ENCODE measurements around the gene IMPG1. TPM values are rescaled to one million over a fixed set of nuclear protein-coding genes. Genes with fewer than 3 reads are reported as not detected.

The IMPG1 gene
- total RNA-seq, result not detected

- Mint-ChIP-seq H3K4me3 (no peak within 1 kb of the TSS), H3K36me3 (no peaks in the 10 kb centered on the region), H3K27ac (no peak within 1 kb of the TSS), H3K27me3 (no peaks in the 10 kb centered on the region), H3K4me1 (no peaks in the 10 kb centered on the region), H3K9me3 (peaks cover 5% of the 10 kb centered on the region)
- no peak for DNase-seq
Observed at GRCh38 chr6:76072562-76072961, at the start of gene IMPG1. TSS of gene IMPG1 (minus strand) at chr6:76072662. CDS start at chr6:76072488, 174 bp downstream.

GRCh38 chr6:76120302-76120701, 47.8 kb upstream of the IMPG1 start:
- no peaks in the 10 kb centered on the region for H3K4me1 Mint-ChIP-seq
- DNase-seq, result no peak
- H3K27me3 Mint-ChIP-seq, result peaks cover 3% of the 10 kb centered on the region
- no peak overlapping the region for H3K27ac Mint-ChIP-seq
- no peaks in the 10 kb centered on the region for H3K36me3 Mint-ChIP-seq
- H3K4me3 Mint-ChIP-seq, result no peak overlapping the region
- H3K9me3 Mint-ChIP-seq, result peaks cover 15% of the 10 kb centered on the region

GRCh38 chr6:76073281-76073680, 819 bp upstream of the IMPG1 start:
- H3K27me3 Mint-ChIP-seq, result no peaks in the 10 kb centered on the region
- no peaks in the 10 kb centered on the region for H3K4me1 Mint-ChIP-seq
- no peak for DNase-seq

GRCh38 chr6:76057469-76057868, 15.0 kb downstream of the IMPG1 start:
- H3K4me1 Mint-ChIP-seq, result no peaks in the 10 kb centered on the region
- H3K36me3 Mint-ChIP-seq, result no peaks in the 10 kb centered on the region
- H3K9me3 Mint-ChIP-seq, result no peaks in the 10 kb centered on the region
- DNase-seq, result no peak
- no peak overlapping the region for H3K27ac Mint-ChIP-seq
- no peaks in the 10 kb centered on the region for H3K27me3 Mint-ChIP-seq
- H3K4me3 Mint-ChIP-seq, result no peak overlapping the region

More at GRCh38 chr6:76073281-76073680, 819 bp upstream of the IMPG1 start:
- Mint-ChIP-seq H3K27ac (no peak overlapping the region), H3K9me3 (peaks cover 1% of the 10 kb centered on the region), H3K36me3 (no peaks in the 10 kb centered on the region), H3K4me3 (no peak overlapping the region)

GRCh38 chr6:76052314-76052713, 20.1 kb downstream of the IMPG1 start:
- no peaks in the 10 kb centered on the region for H3K4me1 Mint-ChIP-seq
- H3K9me3 Mint-ChIP-seq, result no peaks in the 10 kb centered on the region
- H3K36me3 Mint-ChIP-seq, result no peaks in the 10 kb centered on the region
- H3K27ac Mint-ChIP-seq, result no peak overlapping the region
- H3K27me3 Mint-ChIP-seq, result no peaks in the 10 kb centered on the region
- no peak overlapping the region for H3K4me3 Mint-ChIP-seq
- DNase-seq, result no peak

- DNase-seq, result no peak
- no peaks in the 10 kb centered on the region for H3K4me1 Mint-ChIP-seq
- no peak overlapping the region for H3K4me3 Mint-ChIP-seq
- no peaks in the 10 kb centered on the region for H3K27me3 Mint-ChIP-seq
- H3K9me3 Mint-ChIP-seq, result peaks cover 2% of the 10 kb centered on the region
- H3K27ac Mint-ChIP-seq, result no peak overlapping the region
- H3K36me3 Mint-ChIP-seq, result no peaks in the 10 kb centered on the region
Observed at GRCh38 chr6:76043690-76044089, 28.8 kb downstream of the IMPG1 start.

- Mint-ChIP-seq H3K27ac (no peak overlapping the region), H3K27me3 (no peaks in the 10 kb centered on the region), H3K9me3 (peaks cover 2% of the 10 kb centered on the region), H3K4me3 (no peak overlapping the region), H3K4me1 (no peaks in the 10 kb centered on the region), H3K36me3 (no peaks in the 10 kb centered on the region)
- DNase-seq, result no peak
Observed at GRCh38 chr6:76035713-76036112, 36.7 kb downstream of the IMPG1 start.

GRCh38 chr6:76026101-76026500, 46.4 kb downstream of the IMPG1 start:
- DNase-seq, result no peak
- no peaks in the 10 kb centered on the region for H3K36me3 Mint-ChIP-seq
- no peaks in the 10 kb centered on the region for H3K4me1 Mint-ChIP-seq

GRCh38 chr6:76014626-76015530, 57.6 kb downstream of the IMPG1 start:
- no peaks in the 10 kb centered on the region for H3K36me3 Mint-ChIP-seq

More at GRCh38 chr6:76026101-76026500, 46.4 kb downstream of the IMPG1 start:
- Mint-ChIP-seq H3K27ac (no peak overlapping the region), H3K27me3 (no peaks in the 10 kb centered on the region), H3K4me3 (no peak overlapping the region), H3K9me3 (peaks cover 29% of the 10 kb centered on the region)

GRCh38 chr6:76004202-76004601, 68.3 kb downstream of the IMPG1 start:
- no peak overlapping the region for H3K27ac Mint-ChIP-seq
- H3K4me1 Mint-ChIP-seq, result no peaks in the 10 kb centered on the region
- DNase-seq, result no peak
- H3K9me3 Mint-ChIP-seq, result no peaks in the 10 kb centered on the region
- no peak overlapping the region for H3K4me3 Mint-ChIP-seq
- H3K27me3 Mint-ChIP-seq, result no peaks in the 10 kb centered on the region
- H3K36me3 Mint-ChIP-seq, result no peaks in the 10 kb centered on the region

More at GRCh38 chr6:76014626-76015530, 57.6 kb downstream of the IMPG1 start:
- Mint-ChIP-seq H3K4me1 (no peaks in the 10 kb centered on the region), H3K9me3 (no peaks in the 10 kb centered on the region), H3K27ac (no peak overlapping the region), H3K4me3 (no peak overlapping the region), H3K27me3 (peaks cover 7% of the 10 kb centered on the region)
- no peak for DNase-seq

GRCh38 chr6:76003686-76004085, 68.8 kb downstream of the IMPG1 start:
- H3K9me3 Mint-ChIP-seq, result no peaks in the 10 kb centered on the region
- H3K36me3 Mint-ChIP-seq, result no peaks in the 10 kb centered on the region
- no peaks in the 10 kb centered on the region for H3K4me1 Mint-ChIP-seq
- no peaks in the 10 kb centered on the region for H3K27me3 Mint-ChIP-seq
- no peak overlapping the region for H3K27ac Mint-ChIP-seq
- no peak overlapping the region for H3K4me3 Mint-ChIP-seq
- no peak for DNase-seq

GRCh38 chr6:76003113-76003512, 69.3 kb downstream of the IMPG1 start:
- no peaks in the 10 kb centered on the region for H3K27me3 Mint-ChIP-seq
- H3K9me3 Mint-ChIP-seq, result no peaks in the 10 kb centered on the region
- H3K4me3 Mint-ChIP-seq, result no peak overlapping the region
- no peak overlapping the region for H3K27ac Mint-ChIP-seq
- H3K36me3 Mint-ChIP-seq, result no peaks in the 10 kb centered on the region
- no peak for DNase-seq
- H3K4me1 Mint-ChIP-seq, result no peaks in the 10 kb centered on the region

- H3K9me3 Mint-ChIP-seq, result no peaks in the 10 kb centered on the region
- DNase-seq, result no peak
- H3K4me3 Mint-ChIP-seq, result no peak overlapping the region
- no peaks in the 10 kb centered on the region for H3K4me1 Mint-ChIP-seq
- H3K36me3 Mint-ChIP-seq, result no peaks in the 10 kb centered on the region
- H3K27ac Mint-ChIP-seq, result no peak overlapping the region
- H3K27me3 Mint-ChIP-seq, result no peaks in the 10 kb centered on the region
Observed at GRCh38 chr6:76000629-76001028, 71.8 kb downstream of the IMPG1 start.

GRCh38 chr6:75997696-75998095, 74.8 kb downstream of the IMPG1 start:
- no peaks in the 10 kb centered on the region for H3K36me3 Mint-ChIP-seq

GRCh38 chr6:75993236-75994162, 79.0 kb downstream of the IMPG1 start:
- DNase-seq, result no peak
- no peaks in the 10 kb centered on the region for H3K27me3 Mint-ChIP-seq
- no peaks in the 10 kb centered on the region for H3K36me3 Mint-ChIP-seq
- no peaks in the 10 kb centered on the region for H3K9me3 Mint-ChIP-seq
- H3K27ac Mint-ChIP-seq, result no peak overlapping the region
- H3K4me3 Mint-ChIP-seq, result no peak overlapping the region
- no peaks in the 10 kb centered on the region for H3K4me1 Mint-ChIP-seq

More at GRCh38 chr6:75997696-75998095, 74.8 kb downstream of the IMPG1 start:
- Mint-ChIP-seq H3K4me3 (no peak overlapping the region), H3K27me3 (no peaks in the 10 kb centered on the region), H3K4me1 (no peaks in the 10 kb centered on the region), H3K9me3 (no peaks in the 10 kb centered on the region), H3K27ac (no peak overlapping the region)
- no peak for DNase-seq

Data from activated naive CD8-positive, alpha-beta T cell treated with anti-CD3 and anti-CD28 coated beads for 36 hours (primary cell).